Islet precursor cell (in vitro differentiated cells): Measurements from ENCODE around the gene TMEM184A.

Experiments used
- DNase-seq: peaks from one replicate; pipeline ENCODE4 v3.0.0-alpha.2; 2018

Gene TMEM184A

GRCh38 chr7:1567049-1567771 is 11.2 kb upstream of the TMEM184A start:
- no peak for DNase-seq

- DNase-seq, result no peak
Measured at GRCh38 chr7:1566687-1567048, 10.7 kb upstream of the TMEM184A start.

DNA sequence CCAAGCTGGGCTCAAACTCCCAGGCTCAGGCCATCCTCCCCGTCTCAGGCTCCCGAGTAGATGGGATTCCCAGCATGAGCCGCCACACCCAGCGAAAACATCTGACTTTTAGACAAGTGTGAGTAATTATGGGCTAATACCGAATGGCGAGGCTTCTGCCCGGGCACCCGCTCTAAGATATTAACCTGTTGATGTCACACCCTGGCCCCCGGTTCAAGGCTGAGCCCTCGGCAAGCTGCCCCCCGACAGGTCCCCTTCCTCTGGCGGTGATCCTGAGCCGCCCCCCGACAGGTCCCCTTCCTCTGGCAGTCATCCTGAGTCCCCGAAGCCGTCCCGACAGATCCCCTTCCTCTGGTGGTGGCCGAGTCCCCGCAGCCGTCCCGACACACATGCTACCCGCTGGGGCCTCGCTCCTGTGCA is 8.6 kb upstream of the TMEM184A start:
- no peak for DNase-seq

DNA sequence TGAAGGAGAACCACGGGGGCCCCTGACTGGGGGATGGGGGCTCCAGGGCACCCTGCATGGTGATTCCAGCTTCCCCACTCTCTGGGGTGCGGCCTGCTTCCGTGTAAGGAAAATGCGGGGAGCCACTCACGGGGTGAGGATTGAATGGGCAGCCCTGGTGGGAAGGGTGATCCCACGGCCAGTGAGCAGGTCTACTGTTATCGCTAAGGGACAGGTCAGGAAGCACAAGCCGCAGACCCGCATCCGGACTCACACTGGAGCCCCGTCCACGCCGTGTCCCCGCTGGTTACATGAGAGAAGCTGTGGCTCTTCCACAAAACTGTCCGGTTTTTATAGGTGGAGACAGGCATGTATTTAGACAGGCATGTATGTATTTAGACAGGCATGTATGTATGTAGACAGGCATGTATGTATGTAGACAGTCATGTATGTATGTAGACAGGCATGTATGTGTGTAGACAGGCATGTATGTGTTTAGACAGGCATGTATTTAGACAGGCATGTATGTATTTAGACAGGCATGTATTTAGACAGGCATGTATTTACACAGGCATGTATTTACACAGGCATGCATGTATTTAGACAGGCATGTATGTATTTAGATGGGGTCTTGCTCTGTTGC is 8.1 kb upstream of the TMEM184A start:
- no peak for DNase-seq

- peak; percentile 55 for DNase-seq
Measured at GRCh38 chr7:1562597-1563051, 6.6 kb upstream of the TMEM184A start.

- DNase-seq, result peak; percentile 57
Measured at GRCh38 chr7:1562116-1562515, 6.1 kb upstream of the TMEM184A start.

DNA sequence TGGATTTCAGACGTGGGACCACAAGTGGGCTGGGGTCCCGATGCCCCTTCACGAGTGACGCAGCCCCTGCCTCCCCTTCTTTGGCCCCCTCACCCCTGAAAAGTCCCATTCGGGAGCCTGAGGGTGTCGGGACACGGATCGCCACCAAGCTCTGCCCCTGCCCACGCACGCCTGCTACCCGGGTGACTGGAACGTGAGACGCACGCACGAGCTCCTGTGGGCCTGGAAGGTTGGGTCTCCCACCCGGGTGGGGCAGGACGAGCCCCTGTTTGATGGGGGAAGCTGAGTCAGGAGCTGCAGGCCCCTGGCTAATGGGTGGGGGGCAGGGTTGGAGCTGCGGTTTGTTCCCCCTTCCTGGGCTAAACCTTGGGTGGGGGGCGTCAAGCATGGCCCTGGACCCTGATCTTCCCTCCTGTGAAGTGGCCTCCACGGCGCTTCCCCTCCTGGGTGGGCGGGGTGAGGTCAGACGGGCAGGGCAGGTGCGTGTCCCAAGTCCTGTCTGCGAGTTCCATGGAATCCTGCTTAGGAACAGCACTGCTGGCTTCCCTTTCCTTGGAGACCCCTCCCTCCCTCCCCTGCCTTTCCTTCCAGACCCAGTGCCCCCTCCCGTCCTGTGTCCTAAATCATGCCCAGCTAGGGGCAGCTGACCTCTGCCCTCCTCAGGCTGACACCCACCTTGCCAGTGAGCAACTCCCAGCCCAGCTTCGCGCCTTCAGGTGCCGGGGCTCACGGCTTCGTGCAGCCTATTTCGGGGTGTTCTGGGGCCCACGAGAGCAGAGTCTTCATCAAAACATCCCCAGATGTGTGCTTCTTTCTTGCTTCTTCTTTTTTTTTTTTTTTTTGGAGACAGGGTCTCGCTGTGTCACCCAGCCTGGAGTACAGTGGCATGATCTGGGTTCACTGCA is 5.3 kb upstream of the TMEM184A start:
- DNase-seq, result no peak

DNA sequence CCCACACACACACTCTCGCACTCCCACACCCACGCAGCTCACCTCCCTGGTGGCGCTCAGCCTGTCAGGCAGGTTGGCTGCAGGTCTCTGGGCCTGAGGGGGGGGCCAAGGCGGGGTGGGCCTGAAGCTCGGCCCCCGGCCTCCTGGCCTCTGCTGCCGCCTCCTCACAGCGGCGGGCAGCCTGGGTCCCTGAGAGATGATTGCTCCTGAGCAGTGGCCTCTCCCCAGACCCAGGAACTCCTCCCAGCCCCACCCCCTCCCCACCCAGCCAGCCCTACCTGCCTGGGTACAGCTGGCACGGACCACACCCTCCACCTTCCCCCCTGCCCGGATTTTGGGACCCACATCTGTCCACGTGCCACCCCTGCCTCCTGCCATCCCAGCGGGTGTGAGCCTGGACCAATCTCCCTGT is 4.6 kb upstream of the TMEM184A start:
- no peak for DNase-seq

- peak; percentile 74 for DNase-seq
Measured at GRCh38 chr7:1559626-1560590, 3.9 kb upstream of the TMEM184A start.

- peak; percentile 68 for DNase-seq
Measured at GRCh38 chr7:1558841-1559625, 3.0 kb upstream of the TMEM184A start.

- DNase-seq, result peak; percentile 73
Measured at GRCh38 chr7:1558181-1558811, 2.3 kb upstream of the TMEM184A start.

GRCh38 chr7:1557771-1558170 is 1.8 kb upstream of the TMEM184A start:
- peak; percentile 55 for DNase-seq

- no peak for DNase-seq
Measured at GRCh38 chr7:1557006-1557405, 1.0 kb upstream of the TMEM184A start.

DNA sequence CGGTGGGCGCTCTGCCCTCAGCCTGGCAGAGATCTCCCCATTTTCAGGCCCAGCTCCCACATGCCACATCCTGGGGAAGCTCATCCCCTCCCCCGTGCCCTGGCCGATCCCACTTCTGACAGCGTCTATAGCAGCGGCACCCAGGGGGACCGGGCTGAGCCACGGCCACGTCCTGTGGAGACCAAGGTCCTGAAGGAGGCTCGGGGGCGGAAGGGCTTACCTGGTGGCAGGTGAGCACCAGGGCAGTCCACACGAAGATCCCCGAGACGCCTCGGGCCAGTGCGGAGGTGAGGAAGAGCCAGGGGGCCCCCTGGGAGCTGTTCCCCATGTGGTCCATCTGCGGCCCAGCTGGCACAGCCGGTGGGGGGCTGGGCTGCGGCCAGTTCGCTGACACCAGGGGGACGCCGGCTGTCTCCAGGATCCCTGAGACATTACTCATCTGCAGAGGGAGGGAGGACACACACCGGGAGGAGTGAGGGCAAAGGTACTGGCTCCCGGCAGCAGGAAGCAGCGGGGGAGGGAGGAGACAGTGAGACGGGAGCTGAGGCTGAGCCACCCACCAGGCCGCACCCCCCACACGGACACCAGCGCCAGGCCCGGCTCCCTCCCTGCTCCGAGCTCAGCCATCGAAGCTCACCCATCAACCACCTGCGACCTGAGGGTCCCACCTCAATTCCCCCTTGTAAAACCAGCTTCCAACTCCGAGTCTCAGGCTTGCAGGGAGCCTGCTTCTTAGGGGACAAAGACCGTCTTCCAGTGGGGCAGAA is 776 bp downstream of the TMEM184A start:
- DNase-seq, result peak; percentile 98

- no peak for DNase-seq
Measured at GRCh38 chr7:1554333-1555045, 1.5 kb downstream of the TMEM184A start.

GRCh38 chr7:1553512-1554210 is 2.3 kb downstream of the TMEM184A start:
- no peak for DNase-seq

- no peak for DNase-seq
Measured at GRCh38 chr7:1552200-1552599, 3.8 kb downstream of the TMEM184A start.

GRCh38 chr7:1550846-1551155 is 5.2 kb downstream of the TMEM184A start:
- peak; percentile 48 for DNase-seq
